CD4-positive, alpha-beta T cell treated with Interferon gamma for 1 hour (primary cell): Measurements from ENCODE around the gene PAQR9.

Source experiments
- DNase-seq: peaks from one replicate; pipeline ENCODE4 v3.0.0-alpha.2; 2020

PAQR9 gene

DNA sequence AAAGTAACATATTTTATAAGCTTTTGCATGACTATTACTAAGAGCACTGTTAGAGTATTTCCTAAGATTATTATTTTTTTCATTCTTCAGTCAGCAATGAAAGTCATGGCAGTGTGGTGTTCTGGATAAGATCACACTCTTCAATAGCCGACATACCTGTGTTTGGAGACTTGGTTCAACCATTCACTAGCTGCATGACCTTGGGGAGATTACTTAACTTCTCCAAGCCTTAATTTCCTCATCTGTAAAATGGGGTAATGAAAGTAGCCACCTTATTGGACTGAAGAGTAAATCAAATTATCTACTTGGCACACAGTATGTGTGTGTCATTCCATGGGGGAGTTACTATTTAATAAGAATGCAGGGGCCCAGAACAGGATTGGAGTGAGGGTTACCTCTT is 50.0 kb downstream of the PAQR9 start:
- DNase-seq: no peak

DNA sequence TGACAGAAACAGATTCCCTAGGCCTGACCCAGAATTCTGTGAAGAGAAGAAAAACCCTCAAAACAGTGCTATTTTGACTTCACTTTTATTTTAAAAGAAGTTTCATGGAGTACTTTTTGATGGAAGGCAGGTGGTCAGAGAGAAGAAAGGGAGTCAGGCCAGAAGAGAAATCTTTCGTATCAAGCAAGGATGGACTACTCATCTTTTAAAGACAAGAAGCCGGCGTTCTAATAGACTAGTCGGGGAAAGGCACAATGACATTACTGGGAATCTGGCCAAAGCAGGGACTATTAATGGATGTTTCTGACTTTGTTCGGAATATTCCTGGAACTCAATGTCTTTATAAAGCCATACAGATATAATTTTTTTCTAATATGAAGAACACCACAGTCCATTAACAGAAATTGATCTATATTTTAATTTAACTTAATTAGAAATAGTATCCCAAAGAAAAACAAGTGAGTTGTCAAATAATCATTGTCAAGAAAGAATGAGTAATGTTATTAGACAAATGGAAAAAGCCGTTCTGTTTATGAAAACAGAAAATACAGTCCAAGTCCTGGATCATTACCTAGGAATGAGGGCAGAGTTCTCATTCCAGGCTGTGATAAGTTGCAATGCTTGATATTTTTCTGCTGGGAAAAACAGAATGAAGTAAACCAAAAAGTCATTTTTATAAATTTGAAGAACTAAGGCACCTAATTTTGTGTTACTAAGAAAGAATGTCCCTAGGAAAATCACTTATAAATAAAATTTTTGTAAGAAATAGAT is 50.9 kb downstream of the PAQR9 start:
- no peak for DNase-seq
